Measurements from ENCODE around the gene ROBO4.

ROBO4 gene

GRCh38 chr11:124902616-124903015 is 5.0 kb upstream of the ROBO4 start:
- no peak for TF ChIP-seq CTCF (IDR thresholded peaks at IDR 0.05; ENCODE audit: low read depth, low read length, missing control alignments)
- H3K4me3 ChIP-seq (replicated peaks; ENCODE audit: low read depth, low read length) = no peak overlapping the region
- no peak for DNase-seq (ENCODE audit: extremely low read depth, low read depth)

- peak; percentile 85 for DNase-seq (ENCODE audit: extremely low read depth, low read depth)
These were observed 2.8 kb upstream of the ROBO4 start for GRCh38 chr11:124900464-124900863.

GRCh38 chr11:124899383-124900145 is 1.9 kb upstream of the ROBO4 start:
- DNase-seq (ENCODE audit: extremely low read depth, low read depth) = no peak
- TF ChIP-seq CTCF (IDR thresholded peaks at IDR 0.05; ENCODE audit: low read depth, low read length, missing control alignments) = peak; percentile 21
- H3K4me3 ChIP-seq (replicated peaks; ENCODE audit: low read depth, low read length) = no peak overlapping the region

More at GRCh38 chr11:124900464-124900863, 2.8 kb upstream of the ROBO4 start:
- peak overlapping the region; percentile 29 for H3K4me3 ChIP-seq (replicated peaks; ENCODE audit: low read depth, low read length)
- TF ChIP-seq CTCF (IDR thresholded peaks at IDR 0.05; ENCODE audit: low read depth, low read length, missing control alignments) = no peak

- TF ChIP-seq CTCF (IDR thresholded peaks at IDR 0.05; ENCODE audit: low read depth, low read length, missing control alignments) = peak; percentile 22
- no peak overlapping the region for H3K4me3 ChIP-seq (replicated peaks; ENCODE audit: low read depth, low read length)
- DNase-seq (ENCODE audit: extremely low read depth, low read depth) = peak; percentile 61
These were observed 1.0 kb upstream of the ROBO4 start for GRCh38 chr11:124898711-124899110.

- DNase-seq (ENCODE audit: extremely low read depth, low read depth) = peak; percentile 82
These were observed 607 bp upstream of the ROBO4 start for GRCh38 chr11:124898263-124898680.

GRCh38 chr11:124896821-124897391 is 759 bp downstream of the ROBO4 start:
- DNase-seq (ENCODE audit: extremely low read depth, low read depth) = no peak
- TF ChIP-seq CTCF (IDR thresholded peaks at IDR 0.05; ENCODE audit: low read depth, low read length, missing control alignments) = no peak
- H3K4me3 ChIP-seq (replicated peaks; ENCODE audit: low read depth, low read length) = no peak overlapping the region

More at GRCh38 chr11:124898263-124898680, 607 bp upstream of the ROBO4 start:
- no peak overlapping the region for H3K4me3 ChIP-seq (replicated peaks; ENCODE audit: low read depth, low read length)
- TF ChIP-seq CTCF (IDR thresholded peaks at IDR 0.05; ENCODE audit: low read depth, low read length, missing control alignments) = peak; percentile 47
